ENCODE data around the gene ADIRF.

Gene ADIRF

DNA sequence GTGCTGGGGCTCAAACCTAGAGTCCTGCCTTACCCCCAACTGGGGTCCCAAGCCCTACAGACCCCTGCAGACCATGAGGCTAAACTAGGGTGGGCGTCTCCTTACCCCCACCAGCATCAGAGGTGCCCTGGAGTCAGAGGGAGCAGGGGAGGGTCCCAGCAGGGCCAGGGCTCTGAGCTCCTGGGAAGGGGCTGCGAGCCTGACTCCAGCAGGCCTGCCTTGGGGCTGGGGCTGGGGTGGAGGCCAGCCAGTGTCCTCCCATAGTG lies 8.6 kb upstream of the ADIRF start:
- FAIRE-seq: no peak
- DNase-seq (ENCODE audit: insufficient read length, low spot score): no peak

GRCh38 chr10:86960003-86960862 lies 8.0 kb upstream of the ADIRF start:
- FAIRE-seq (peak; percentile 89), DNase-seq (ENCODE audit: insufficient read length, low spot score) (peak; percentile 60)

DNA sequence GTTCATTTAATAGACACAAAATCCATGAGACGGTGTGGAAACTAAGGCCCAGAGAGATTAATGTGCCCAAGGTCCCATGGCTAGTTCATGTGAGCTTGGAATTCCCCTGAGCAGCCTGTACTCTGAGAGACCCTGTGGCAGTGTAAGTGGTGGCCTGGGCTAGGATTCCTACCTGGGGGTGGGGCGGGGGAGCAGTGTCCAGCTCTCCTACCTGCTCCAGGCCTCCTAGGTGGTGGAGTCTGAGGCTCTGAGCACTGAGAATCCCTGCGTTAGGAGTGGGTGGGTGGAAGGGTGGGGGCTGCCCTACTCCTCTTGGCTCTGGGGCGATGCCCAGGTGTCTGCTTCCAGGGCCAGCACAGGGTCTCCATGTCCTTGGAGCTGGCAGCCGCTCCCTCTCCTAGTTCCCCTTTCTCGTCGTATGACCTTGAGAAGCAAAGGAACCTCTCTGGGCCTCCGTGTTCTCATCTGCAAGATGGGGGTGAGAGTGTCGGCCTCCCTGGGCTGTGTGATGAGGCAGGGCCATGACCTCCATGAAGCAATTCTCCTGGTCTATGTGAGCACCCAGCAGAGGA lies 7.3 kb upstream of the ADIRF start:
- DNase-seq (ENCODE audit: insufficient read length, low spot score): no peak
- FAIRE-seq: no peak

DNA sequence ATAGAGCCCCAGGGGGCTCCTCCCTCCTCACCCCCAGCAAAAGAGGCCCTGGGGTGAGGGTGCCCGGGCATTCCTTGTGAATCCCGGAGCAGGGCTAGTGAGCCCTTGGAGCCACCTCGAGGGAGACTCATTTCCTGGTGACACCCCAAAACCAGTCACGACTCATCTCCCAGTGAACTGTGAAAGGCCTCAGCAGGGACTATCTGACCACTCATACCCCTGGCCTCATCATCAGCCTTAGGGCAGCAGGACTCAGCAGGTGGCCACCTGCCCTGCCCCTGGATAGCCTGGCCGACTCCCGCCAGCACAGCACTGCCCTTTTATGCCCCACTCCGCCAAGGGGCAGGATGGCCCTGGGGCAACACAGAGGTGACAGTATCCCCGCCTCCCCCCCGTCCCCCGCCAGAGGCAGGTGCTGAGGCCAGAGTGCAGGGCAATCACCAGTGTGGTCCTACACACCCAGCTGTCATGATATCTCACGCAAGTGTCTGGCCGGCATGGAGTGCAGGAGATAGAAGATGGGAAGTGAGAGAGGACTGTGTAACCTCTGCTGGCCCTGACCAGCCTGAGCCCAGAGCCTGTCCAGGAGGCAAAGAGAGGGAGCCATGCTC lies 6.7 kb upstream of the ADIRF start:
- DNase-seq (ENCODE audit: insufficient read length, low spot score) (no peak), FAIRE-seq (no peak)

DNA sequence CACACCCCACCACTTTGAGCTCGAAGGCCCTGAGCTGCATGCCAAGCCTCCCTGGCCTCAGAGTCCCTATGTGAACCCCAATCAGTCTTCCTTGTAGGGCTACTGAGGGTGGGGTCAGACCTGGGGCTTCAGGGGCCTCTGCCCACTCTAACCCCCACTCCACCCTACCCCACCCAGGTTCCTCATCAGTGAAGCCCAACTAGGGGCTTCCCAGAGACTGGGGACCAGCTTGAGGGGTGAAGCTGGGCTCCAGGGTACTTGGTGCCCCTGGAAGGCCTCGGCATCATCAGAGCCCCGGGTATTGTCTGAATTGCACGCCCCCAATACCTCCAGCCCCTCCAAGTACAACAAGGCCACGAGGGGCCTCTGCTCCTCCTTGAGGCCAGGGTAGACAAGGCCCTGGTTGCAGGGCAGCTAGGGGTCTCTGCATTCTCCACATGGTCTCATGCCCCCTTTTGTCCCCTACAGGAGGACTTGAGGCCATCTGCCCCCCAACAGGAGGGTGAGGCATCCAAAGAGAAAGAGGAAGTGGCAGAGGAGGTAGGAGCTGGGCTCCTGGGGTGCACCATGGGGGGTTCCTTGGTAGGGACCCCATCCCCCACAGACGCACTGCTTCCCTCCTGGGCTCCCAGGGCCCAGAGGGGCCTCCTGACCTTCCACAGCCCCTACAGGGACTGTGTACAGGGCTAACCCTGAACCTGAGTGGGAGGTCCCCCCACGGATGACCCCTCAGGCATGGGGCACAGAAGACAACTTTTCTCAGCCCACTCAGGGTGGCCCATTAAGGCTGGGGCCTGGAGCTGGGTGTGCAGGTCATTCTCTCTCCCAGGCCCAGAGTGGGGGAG lies 5.9 kb upstream of the ADIRF start:
- no peak for FAIRE-seq
- DNase-seq (ENCODE audit: insufficient read length, low spot score): no peak

DNA sequence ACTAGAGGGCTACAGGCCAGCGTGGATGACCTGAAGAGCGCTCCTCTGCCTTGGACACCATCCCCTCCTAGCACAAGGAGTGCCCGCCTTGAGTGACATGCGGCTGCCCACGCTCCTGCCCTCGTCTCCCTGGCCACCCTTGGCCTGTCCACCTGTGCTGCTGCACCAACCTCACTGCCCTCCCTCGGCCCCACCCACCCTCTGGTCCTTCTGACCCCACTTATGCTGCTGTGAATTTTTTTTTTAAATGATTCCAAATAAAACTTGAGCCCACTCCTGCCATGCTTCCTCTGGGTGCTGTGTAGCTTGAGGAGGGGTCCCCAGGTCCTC lies 5.3 kb upstream of the ADIRF start:
- DNase-seq (ENCODE audit: insufficient read length, low spot score): no peak
- no peak for FAIRE-seq

GRCh38 chr10:86963341-86963919 lies 4.9 kb upstream of the ADIRF start:
- DNase-seq (ENCODE audit: insufficient read length, low spot score) (no peak), FAIRE-seq (no peak)

- FAIRE-seq (no peak), DNase-seq (ENCODE audit: insufficient read length, low spot score) (no peak)
Measured at GRCh38 chr10:86964061-86964846, 4.0 kb upstream of the ADIRF start.

GRCh38 chr10:86964847-86965190 lies 3.5 kb upstream of the ADIRF start:
- no peak for FAIRE-seq
- DNase-seq (ENCODE audit: insufficient read length, low spot score): no peak

DNA sequence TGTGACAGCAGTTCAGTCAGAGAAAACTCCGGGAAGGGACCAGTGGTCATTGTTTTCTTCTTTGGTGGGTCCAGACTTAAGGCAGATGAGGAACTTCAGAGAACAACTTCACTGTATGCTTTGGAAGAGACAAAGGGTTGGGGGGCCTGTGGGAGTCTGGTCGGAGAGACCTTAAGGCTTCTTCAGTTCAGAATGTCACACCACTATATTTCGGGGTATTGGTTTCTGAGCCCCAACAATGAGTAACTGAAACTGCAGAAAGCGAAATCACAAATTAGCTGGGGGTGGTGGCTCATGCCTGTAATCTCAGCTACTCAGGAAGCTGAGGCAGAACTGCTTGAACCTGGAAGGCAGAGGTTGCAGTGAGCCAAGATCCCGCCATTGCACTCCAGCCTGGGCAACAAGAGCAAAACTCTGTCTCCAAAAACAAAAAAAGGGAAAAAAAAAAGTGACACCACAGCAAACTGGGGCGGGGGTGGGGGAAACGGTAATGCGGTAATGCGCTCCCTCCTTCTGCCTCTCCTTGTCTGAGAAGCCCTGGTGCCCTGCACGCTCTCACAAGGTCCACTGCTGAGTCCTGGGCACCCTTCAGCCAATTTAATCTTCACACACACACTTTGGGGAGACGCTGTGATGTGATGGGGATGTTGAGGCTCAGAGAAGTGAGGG lies 2.2 kb upstream of the ADIRF start:
- FAIRE-seq (no peak), DNase-seq (ENCODE audit: insufficient read length, low spot score) (no peak)

GRCh38 chr10:86967481-86967941 lies 771 bp upstream of the ADIRF start:
- no peak for FAIRE-seq
- no peak for DNase-seq (ENCODE audit: insufficient read length, low spot score)

DNA sequence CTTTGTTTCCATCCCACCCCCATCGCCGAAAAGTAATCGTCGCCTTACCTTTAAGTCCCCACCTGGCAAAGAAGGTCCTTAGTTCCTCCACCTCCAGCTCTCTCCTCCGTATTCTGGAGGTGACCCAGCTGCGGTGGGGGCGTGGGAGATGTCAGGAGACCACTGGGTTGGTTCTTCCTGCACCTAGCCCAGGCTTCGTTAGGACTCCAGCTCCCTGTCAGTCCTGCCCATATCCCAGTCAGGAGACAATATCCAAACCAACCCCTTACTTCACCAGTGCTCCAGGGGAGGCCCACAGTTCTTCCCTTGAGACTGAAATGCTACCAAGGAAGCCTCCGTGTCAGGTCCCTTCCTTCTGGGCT lies 693 bp downstream of the ADIRF start:
- no peak for DNase-seq (ENCODE audit: insufficient read length, low spot score)
- FAIRE-seq: no peak

DNA sequence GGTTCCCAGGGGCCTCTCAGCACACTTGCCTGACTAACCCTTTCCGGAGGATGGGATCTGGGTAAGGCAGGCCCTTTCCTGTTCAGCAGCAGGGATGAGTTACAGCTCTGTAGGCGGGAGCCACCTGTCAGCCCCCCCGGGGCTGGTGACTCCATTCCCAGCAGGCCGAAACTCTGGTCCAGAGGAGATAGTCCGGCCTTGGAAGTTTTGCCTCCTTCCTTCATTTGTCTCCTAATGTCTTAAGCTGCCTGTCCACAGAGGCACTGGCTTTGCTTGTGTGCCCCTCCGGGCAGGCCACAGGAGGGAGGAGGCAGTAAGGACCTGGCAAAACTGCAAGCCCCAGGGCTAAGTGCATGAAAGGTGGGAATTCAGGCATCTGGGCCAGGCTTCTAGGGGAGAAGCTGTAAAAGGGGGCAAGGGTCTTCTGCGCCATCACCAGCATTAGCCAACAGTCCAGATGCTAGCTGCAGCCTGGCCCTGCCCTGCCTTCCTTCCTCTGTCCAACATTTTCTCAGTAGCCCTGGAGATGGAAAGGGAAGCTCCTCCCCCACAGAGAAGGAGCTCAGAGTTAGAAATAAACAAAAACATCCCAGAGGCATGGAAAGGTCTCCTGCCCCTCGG lies 1.2 kb downstream of the ADIRF start:
- FAIRE-seq: no peak
- DNase-seq (ENCODE audit: insufficient read length, low spot score): no peak

DNA sequence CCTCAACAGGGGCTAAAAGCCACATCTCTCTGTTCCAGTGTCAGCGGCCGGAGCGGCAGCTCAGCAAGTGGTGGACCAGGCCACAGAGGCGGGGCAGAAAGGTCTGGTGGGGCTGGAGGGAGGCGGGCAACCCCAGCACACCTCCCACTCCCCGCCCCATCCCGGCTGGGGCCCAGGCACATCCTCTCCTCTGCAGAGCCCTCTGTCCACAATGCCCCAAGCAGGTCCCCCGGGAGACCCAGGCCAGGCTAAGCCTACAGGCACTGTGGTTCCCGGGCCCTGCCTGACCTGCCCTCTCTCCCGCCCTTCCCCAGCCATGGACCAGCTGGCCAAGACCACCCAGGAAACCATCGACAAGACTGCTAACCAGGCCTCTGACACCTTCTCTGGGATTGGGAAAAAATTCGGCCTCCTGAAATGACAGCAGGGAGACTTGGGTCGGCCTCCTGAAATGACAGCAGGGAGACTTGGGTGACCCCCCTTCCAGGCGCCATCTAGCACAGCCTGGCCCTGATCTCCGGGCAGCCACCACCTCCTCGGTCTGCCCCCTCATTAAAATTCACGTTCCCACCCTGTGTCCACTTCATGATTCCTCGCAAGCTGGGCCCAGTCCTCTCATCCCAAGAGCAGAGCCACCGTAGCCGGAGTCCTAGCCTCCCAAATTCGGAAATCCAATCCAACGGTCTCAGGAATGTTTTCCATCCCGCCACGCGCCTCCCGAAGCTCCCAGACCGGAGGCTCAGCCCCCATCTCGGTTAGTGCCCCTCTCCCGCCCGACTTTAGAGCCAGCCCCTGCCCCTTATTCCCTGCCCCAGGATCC lies 2.1 kb downstream of the ADIRF start:
- DNase-seq (ENCODE audit: insufficient read length, low spot score) (no peak), FAIRE-seq (no peak)

- no peak for FAIRE-seq
- DNase-seq (ENCODE audit: insufficient read length, low spot score): no peak
Measured at GRCh38 chr10:86970982-86971231, 2.6 kb downstream of the ADIRF start.

GRCh38 chr10:86971232-86971991 lies 3.1 kb downstream of the ADIRF start:
- DNase-seq (ENCODE audit: insufficient read length, low spot score): peak; percentile 90
- FAIRE-seq: peak; percentile 98

GRCh38 chr10:86972613-86973380 lies 4.5 kb downstream of the ADIRF start:
- peak; percentile 16 for FAIRE-seq
- no peak for DNase-seq (ENCODE audit: insufficient read length, low spot score)
